A549 (cell line): Measurements from ENCODE around the gene OR1E2. TPM values are rescaled to one million over a fixed set of nuclear protein-coding genes. Genes with fewer than 3 reads are reported as not detected.

Experiments used
- ATAC-seq, 2 experiments: fragments of 200-7000 bp in 1 of 2; fragments of >200 bp in 1 of 2; cut with Nextera tagmentation in 1 of 2; cut with Tn5 transposase in 1 of 2; 3 replicates each; pipeline versions ENCODE4 v1.8.0 to v1.9.1; 2018 to 2020; ENCODE audit warnings: mild to moderate bottlenecking in 1 of 2, moderate library complexity in 1 of 2
- CTCF ChIA-PET: fragments of 300-600 bp; sonication (Branson Sonifier 250); formaldehyde crosslinking; extraction: SDS; loops from one replicate; lab custom pipeline; 2021; ENCODE audit warnings: antibody characterized with exemption, inconsistent platforms; lab: Yijun Ruan, JAX
- POLR2A ChIA-PET: fragments of 350-600 bp; formaldehyde crosslinking; extraction: SDS; loops from one replicate; lab custom pipeline; 2021; ENCODE audit warnings: antibody characterized with exemption, inconsistent platforms; lab: Yijun Ruan, JAX
- DNase-seq, 2 experiments: peaks; one replicate each; pipeline versions ENCODE4 v3.0.0 to v3.0.0-alpha.2; 2011 to 2016; ENCODE audit warnings: low read depth in 1 of 2, low spot score in 1 of 2
- FAIRE-seq: peaks from 2 replicates; lab custom pipeline; 2011; peaks lifted over from hg19 to GRCh38; lab: Jason Lieb, UNC
- H3K27ac ChIP-seq, 2 experiments: fragments of >200 bp; sonication (Bioruptor Twin); formaldehyde crosslinking; 3 replicates each; pipeline ENCODE4 v1.5.1; 2016 to 2017
- H3K4me1 ChIP-seq: fragments of >200 bp; sonication (Bioruptor Twin); formaldehyde crosslinking; 3 replicates; pipeline ENCODE4 v1.6.1; 2016
- H3K4me2 ChIP-seq: fragments of >200 bp; sonication (Bioruptor Twin); formaldehyde crosslinking; 3 replicates; pipeline ENCODE4 v1.6.1; 2016
- H3K4me3 ChIP-seq: fragments of >200 bp; sonication (Bioruptor Twin); formaldehyde crosslinking; 3 replicates; pipeline ENCODE4 v1.5.1; 2016
- H3K9me3 ChIP-seq: fragments of >200 bp; sonication (Bioruptor Twin); formaldehyde crosslinking; 3 replicates; pipeline ENCODE4 v1.6.1; 2016
- CBX2 ChIP-seq: fragments of 200-600 bp; sonication (generic); IDR thresholded peaks from 2 replicates; pipeline ENCODE4 v1.6.1; 2016; ENCODE audit warnings: low read depth, mild to moderate bottlenecking, borderline replicate concordance
- CBX8 ChIP-seq: fragments of 200-600 bp; sonication (generic); IDR thresholded peaks from 2 replicates; pipeline ENCODE4 v1.6.1; 2016
- CHD2 ChIP-seq: fragments of 150-350 bp; IDR thresholded peaks from 2 replicates; pipeline ENCODE4 v1.6.1; 2014; ENCODE audit warnings: low read length; ENCODE audit not compliant: partially characterized antibody
- E2F6 ChIP-seq: IDR thresholded peaks from 2 replicates; pipeline ENCODE4 v1.6.1; 2012; ENCODE audit warnings: low read depth, borderline replicate concordance
- EHF ChIP-seq: fragments of 250-450 bp; sonication (Bioruptor Pico); IDR thresholded peaks from 2 replicates; pipeline ENCODE4 v1.5.0; 2020; ENCODE audit warnings: mild to moderate bottlenecking
- EP300 ChIP-seq, 2 experiments: fragments of >200 bp; sonication (Bioruptor Twin); formaldehyde crosslinking; IDR thresholded peaks; 2 replicates in 1 of 2; 3 replicates in 1 of 2; pipeline ENCODE4 v1.6.1; 2016 to 2017
- FOSB ChIP-seq: fragments of 250-450 bp; sonication (Bioruptor Pico); IDR thresholded peaks from 2 replicates; pipeline ENCODE4 v1.5.0; 2020; ENCODE audit warnings: mild to moderate bottlenecking, moderate library complexity
- FOSL2 ChIP-seq, 2 experiments: fragments of 450-650 bp in 1 of 2; fragments of >200 bp in 1 of 2; sonication (Bioruptor Twin) in 1 of 2; formaldehyde crosslinking; IDR thresholded peaks; 2 replicates each; pipeline versions ENCODE4 v1.5.0 to v1.6.1; 2016 to 2020; ENCODE audit warnings: mild to moderate bottlenecking in 1 of 2, moderate library complexity in 1 of 2
- HOXB13 ChIP-seq: fragments of 250-450 bp; sonication (Bioruptor Pico); IDR thresholded peaks from 2 replicates; pipeline ENCODE4 v1.5.0; 2020; ENCODE audit warnings: low read depth, mild to moderate bottlenecking, moderate library complexity
- KDM5A ChIP-seq: fragments of 200-600 bp; sonication (generic); IDR thresholded peaks from 2 replicates; pipeline ENCODE4 v1.6.1; 2016; ENCODE audit warnings: antibody characterized with exemption, mild to moderate bottlenecking
- MAFK ChIP-seq: fragments of 450-650 bp; IDR thresholded peaks from 2 replicates; pipeline ENCODE4 v1.6.1; 2014; ENCODE audit not compliant: partially characterized antibody
- MAZ ChIP-seq: fragments of 150-350 bp; IDR thresholded peaks from 2 replicates; pipeline ENCODE4 v1.6.1; 2014; ENCODE audit warnings: antibody characterized with exemption, low read depth, low read length, borderline replicate concordance
- PHF8 ChIP-seq: fragments of 200-600 bp; sonication (generic); IDR thresholded peaks from 2 replicates; pipeline ENCODE4 v1.6.1; 2016; ENCODE audit warnings: low read depth, mild to moderate bottlenecking, antibody characterized with exemption, moderate library complexity, borderline replicate concordance
- POLR2A ChIP-seq: IDR thresholded peaks from 2 replicates; pipeline ENCODE4 v1.6.1; 2012; ENCODE audit warnings: mild to moderate bottlenecking, low read length
- RAD21 ChIP-seq, 2 experiments: fragments of >200 bp in 1 of 2; sonication (Bioruptor Twin) in 1 of 2; formaldehyde crosslinking in 1 of 2; IDR thresholded peaks in 1 of 2; conservative IDR thresholded peaks in 1 of 2; 2 replicates in 1 of 2; 3 replicates in 1 of 2; pipeline ENCODE4 v1.6.1; 2012 to 2018; ENCODE audit warnings: inconsistent platforms in 1 of 2
- RARB ChIP-seq: fragments of 250-450 bp; sonication (Bioruptor Pico); IDR thresholded peaks from 2 replicates; pipeline ENCODE4 v1.8.0; 2021; ENCODE audit warnings: mild to moderate bottlenecking, moderate library complexity
- RFX5 ChIP-seq: fragments of 450-650 bp; IDR thresholded peaks from 2 replicates; pipeline ENCODE4 v1.7.1; 2014; ENCODE audit warnings: antibody characterized with exemption, mild to moderate bottlenecking, moderate library complexity
- SREBF2 ChIP-seq: fragments of 450-650 bp; IDR thresholded peaks from 2 replicates; pipeline ENCODE4 v1.6.1; 2014; ENCODE audit warnings: mild to moderate bottlenecking, moderate library complexity
- TFCP2L1 ChIP-seq: fragments of 250-450 bp; sonication (Bioruptor Pico); IDR thresholded peaks from 2 replicates; pipeline ENCODE4 v1.5.0; 2021; ENCODE audit warnings: mild to moderate bottlenecking
- TP53 ChIP-seq: fragments of 250-450 bp; sonication (Bioruptor Pico); IDR thresholded peaks from 2 replicates; pipeline ENCODE4 v1.5.0; 2021; ENCODE audit warnings: mild to moderate bottlenecking, moderate library complexity
- ZC3H11A ChIP-seq: fragments of 450-650 bp; IDR thresholded peaks from 2 replicates; pipeline ENCODE4 v1.6.1; 2014; ENCODE audit warnings: antibody characterized with exemption, mild to moderate bottlenecking
- ZNF302 ChIP-seq: fragments of 250-450 bp; sonication (Bioruptor Pico); IDR thresholded peaks from 2 replicates; pipeline ENCODE4 v1.9.0; 2021; ENCODE audit warnings: inconsistent platforms, mild to moderate bottlenecking, moderate library complexity
- WGBS: methylation state at CpG from one replicate; pipeline ENCODE4 v1.1.6; 2017; ENCODE audit errors: missing lambda C conversion rate; 5-methylcytosine and 5-hydroxymethylcytosine counted together
- polyA plus RNA-seq, 4 experiments: library from polyadenylated mRNA; depleted of rRNA in 3 of 4; stranded (reverse); fragments of >200 nt; fragmentation: RNase III in 1 of 4; extraction: RNeasy Plus Mini Kit Qiagen cat#74134 plus additional on column Dnase treatment in 1 of 4; gene quantifications; 2 replicates in 3 of 4; 3 replicates in 1 of 4; pipeline ENCODE4 v1.2.3, GENCODE V29; 2011 to 2017
- TF ChIP-seq, protein P1 (sequence below): fragments of >200 bp; sonication (Bioruptor Twin); formaldehyde crosslinking; IDR thresholded peaks from 3 replicates; pipeline ENCODE4 v1.6.1; 2016
- TF ChIP-seq, protein P2 (sequence below): fragments of 250-450 bp; sonication (Bioruptor Pico); IDR thresholded peaks from 2 replicates; pipeline ENCODE4 v1.5.0; 2020; ENCODE audit warnings: low read depth, mild to moderate bottlenecking, moderate library complexity
- TF ChIP-seq, protein P3 (sequence below): fragments of >200 bp; sonication (Bioruptor Twin); formaldehyde crosslinking; IDR thresholded peaks from 3 replicates; pipeline ENCODE4 v1.5.1; 2016
- TF ChIP-seq, protein P4 (sequence below): fragments of 450-650 bp; IDR thresholded peaks from 2 replicates; pipeline ENCODE4 v1.6.1; 2014; ENCODE audit warnings: antibody characterized with exemption

The OR1E2 gene
- polyA plus RNA-seq, 2 of the 4 experiments (the other 2 are of a cell fraction), result not detected

DNA sequence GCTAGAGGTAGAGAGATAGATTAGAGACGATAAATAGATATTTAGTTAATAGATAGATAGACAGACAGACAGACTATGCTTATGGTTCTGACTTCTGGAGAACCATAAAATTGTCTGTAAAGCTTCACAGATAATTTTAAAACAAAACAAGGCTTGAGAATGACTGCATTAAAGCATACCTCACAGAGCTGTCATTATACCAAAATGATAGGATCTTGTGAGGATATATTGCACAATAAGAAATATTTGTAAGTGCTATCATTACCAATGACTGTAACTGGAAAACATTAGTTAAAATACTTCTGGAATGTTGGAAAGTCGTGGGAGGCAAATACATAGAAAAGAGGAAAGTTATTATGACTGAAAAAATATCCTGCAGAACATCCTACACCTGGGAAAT lies 31.9 kb downstream of the OR1E2 start (continued):
- no peak for TF ChIP-seq MAFK
- no peak for TF ChIP-seq TFCP2L1 (CRISPR knock-in tag)
- TF ChIP-seq, protein P1, sequence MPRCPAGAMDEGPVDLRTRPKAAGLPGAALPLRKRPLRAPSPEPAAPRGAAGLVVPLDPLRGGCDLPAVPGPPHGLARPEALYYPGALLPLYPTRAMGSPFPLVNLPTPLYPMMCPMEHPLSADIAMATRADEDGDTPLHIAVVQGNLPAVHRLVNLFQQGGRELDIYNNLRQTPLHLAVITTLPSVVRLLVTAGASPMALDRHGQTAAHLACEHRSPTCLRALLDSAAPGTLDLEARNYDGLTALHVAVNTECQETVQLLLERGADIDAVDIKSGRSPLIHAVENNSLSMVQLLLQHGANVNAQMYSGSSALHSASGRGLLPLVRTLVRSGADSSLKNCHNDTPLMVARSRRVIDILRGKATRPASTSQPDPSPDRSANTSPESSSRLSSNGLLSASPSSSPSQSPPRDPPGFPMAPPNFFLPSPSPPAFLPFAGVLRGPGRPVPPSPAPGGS, result no peak
- TF ChIP-seq, all 56 proteins: peak for 0

- no peak overlapping the region for H3K4me2 ChIP-seq
- H3K4me1 ChIP-seq, result no peaks in the 10 kb centered on the region
- WGBS, result 2% methylated on average over 6 of the region's 6 CpGs
- CTCF ChIA-PET, result no interaction called here
- ATAC-seq, result no peak
- no peak overlapping the region for H3K4me3 ChIP-seq
- no peak overlapping the region for H3K27ac ChIP-seq
- no peak for DNase-seq
- no peaks in the 10 kb centered on the region for H3K9me3 ChIP-seq
- TF ChIP-seq EHF, result no peak
- TF ChIP-seq, protein P1, result no peak
- TF ChIP-seq, protein P2, sequence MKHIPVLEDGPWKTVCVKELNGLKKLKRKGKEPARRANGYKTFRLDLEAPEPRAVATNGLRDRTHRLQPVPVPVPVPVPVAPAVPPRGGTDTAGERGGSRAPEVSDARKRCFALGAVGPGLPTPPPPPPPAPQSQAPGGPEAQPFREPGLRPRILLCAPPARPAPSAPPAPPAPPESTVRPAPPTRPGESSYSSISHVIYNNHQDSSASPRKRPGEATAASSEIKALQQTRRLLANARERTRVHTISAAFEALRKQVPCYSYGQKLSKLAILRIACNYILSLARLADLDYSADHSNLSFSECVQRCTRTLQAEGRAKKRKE (CRISPR knock-in tag), result no peak
- TF ChIP-seq, protein P3, sequence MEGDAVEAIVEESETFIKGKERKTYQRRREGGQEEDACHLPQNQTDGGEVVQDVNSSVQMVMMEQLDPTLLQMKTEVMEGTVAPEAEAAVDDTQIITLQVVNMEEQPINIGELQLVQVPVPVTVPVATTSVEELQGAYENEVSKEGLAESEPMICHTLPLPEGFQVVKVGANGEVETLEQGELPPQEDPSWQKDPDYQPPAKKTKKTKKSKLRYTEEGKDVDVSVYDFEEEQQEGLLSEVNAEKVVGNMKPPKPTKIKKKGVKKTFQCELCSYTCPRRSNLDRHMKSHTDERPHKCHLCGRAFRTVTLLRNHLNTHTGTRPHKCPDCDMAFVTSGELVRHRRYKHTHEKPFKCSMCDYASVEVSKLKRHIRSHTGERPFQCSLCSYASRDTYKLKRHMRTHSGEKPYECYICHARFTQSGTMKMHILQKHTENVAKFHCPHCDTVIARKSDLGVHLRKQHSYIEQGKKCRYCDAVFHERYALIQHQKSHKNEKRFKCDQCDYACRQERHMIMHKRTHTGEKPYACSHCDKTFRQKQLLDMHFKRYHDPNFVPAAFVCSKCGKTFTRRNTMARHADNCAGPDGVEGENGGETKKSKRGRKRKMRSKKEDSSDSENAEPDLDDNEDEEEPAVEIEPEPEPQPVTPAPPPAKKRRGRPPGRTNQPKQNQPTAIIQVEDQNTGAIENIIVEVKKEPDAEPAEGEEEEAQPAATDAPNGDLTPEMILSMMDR, result no peak
- TF ChIP-seq FOSL2 (IDR thresholded peaks at IDR 0.05), result no peak
- TF ChIP-seq FOSL2 (CRISPR knock-in tag; IDR thresholded peaks at IDR 0.05), result no peak
- TF ChIP-seq E2F6, result no peak
- no peak for TF ChIP-seq ZNF302 (CRISPR knock-in tag)
- TF ChIP-seq HOXB13 (CRISPR knock-in tag), result no peak
- no peak for TF ChIP-seq RAD21 (conservative IDR thresholded peaks at IDR 0.05 in 1 of 2, IDR thresholded peaks at IDR 0.05 in 1 of 2)
- TF ChIP-seq CBX8, result no peak
- TF ChIP-seq PHF8, result no peak
- TF ChIP-seq SREBF2, result no peak
- no peak for FAIRE-seq
- POLR2A ChIA-PET, result no interaction called here
Measured at GRCh38 chr17:3400055-3400454, 33.6 kb downstream of the OR1E2 start.

GRCh38 chr17:3398310-3398709 lies 35.3 kb downstream of the OR1E2 start, which contains the start of gene OR1E1:
OR1E1 (minus strand) TSS chr17:3398410; CDS start chr17:3398410, 0 bp downstream.
- Histone ChIP-seq H3K4me2 (no peak within 1 kb of the TSS), H3K4me3 (no peak within 1 kb of the TSS), H3K4me1 (no peaks in the 10 kb centered on the region), H3K9me3 (no peaks in the 10 kb centered on the region), H3K27ac (no peak within 1 kb of the TSS)
- TF ChIP-seq TP53 (CRISPR knock-in tag) (no peak), FOSB (CRISPR knock-in tag) (no peak), CHD2 (no peak), CBX2 (no peak), ZC3H11A (no peak), POLR2A (no peak), E2F6 (no peak), MAZ (no peak), ZNF302 (CRISPR knock-in tag) (no peak), RARB (no peak), EP300 (IDR thresholded peaks at IDR 0.05) (no peak), KDM5A (no peak), RFX5 (no peak), PHF8 (no peak)
- TF ChIP-seq, protein P4, sequence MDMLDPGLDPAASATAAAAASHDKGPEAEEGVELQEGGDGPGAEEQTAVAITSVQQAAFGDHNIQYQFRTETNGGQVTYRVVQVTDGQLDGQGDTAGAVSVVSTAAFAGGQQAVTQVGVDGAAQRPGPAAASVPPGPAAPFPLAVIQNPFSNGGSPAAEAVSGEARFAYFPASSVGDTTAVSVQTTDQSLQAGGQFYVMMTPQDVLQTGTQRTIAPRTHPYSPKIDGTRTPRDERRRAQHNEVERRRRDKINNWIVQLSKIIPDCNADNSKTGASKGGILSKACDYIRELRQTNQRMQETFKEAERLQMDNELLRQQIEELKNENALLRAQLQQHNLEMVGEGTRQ, result no peak
- ChIA-PET CTCF (no interaction called here), POLR2A (no interaction called here)
- no peak for ATAC-seq
- WGBS, result 22% methylated on average over 1 of the region's 1 CpG
- no peak for DNase-seq
- FAIRE-seq, result no peak
